ENCODE measurements around the gene MAGI2.
"Not testable (repeated sequence)": the region's sequence is repeated elsewhere in the genome, so short reads cannot be mapped to it uniquely, and the experiment has no call there.

Gene MAGI2

DNA sequence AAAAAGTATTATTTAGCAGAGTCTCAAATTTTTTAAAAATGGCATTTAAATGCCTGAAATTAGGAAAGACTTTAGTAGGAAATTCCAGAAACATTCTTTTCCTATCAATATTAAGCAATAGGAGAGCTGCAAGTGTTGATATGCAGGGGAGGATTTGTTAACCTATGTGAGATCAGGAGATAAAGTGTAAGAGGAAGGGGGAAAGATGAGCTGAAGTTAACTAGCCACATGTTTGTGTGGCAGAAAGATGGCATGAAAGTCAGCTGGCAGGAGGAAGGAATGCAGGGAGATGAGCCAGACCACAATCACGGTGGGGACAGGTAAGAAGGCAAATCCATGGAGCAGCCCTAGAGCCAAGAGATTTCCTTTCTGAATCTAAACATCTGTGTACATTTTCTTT lies 303.6 kb downstream of the MAGI2 start:
- no peak for DNase-seq (ENCODE audit: low spot score)

DNA sequence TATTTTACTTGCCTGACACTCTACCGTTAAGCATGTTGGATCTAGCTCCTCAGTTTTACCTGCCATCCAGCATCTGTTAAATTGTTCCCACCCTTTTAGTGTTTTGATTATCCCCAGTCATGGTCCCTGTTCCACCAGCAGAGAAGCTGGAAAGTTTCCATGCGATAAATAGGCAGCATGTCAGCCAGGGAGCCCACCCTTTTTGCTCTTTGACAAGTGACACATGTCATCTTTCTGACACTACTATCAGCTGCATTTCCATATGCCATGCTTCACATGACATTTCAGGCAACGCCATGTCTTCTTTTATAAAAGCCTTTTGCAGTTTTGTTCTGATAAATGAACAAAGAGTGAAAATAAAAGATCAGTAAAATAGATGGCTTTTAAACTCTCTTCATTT lies 310.8 kb downstream of the MAGI2 start:
- DNase-seq (ENCODE audit: low spot score), result no peak

DNA sequence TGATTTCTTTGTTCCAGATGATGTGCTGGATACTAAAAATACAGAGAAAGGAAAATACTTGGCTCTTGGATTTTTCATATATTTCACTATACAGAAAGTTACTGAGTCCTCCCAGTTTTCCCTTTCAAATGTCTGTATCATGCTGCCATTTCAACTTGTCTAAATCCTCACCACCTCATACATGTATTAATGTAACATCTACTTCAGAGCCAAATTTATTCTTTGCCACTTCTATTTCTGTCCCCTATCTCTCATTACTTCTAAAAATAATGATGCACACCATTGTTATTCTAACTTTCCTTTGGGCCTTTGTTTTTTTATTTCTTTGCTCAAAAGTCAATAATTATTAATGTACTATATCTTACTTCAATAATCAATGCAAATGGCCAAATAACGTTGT lies 312.2 kb downstream of the MAGI2 start:
- DNase-seq (ENCODE audit: low spot score), result no peak

DNA sequence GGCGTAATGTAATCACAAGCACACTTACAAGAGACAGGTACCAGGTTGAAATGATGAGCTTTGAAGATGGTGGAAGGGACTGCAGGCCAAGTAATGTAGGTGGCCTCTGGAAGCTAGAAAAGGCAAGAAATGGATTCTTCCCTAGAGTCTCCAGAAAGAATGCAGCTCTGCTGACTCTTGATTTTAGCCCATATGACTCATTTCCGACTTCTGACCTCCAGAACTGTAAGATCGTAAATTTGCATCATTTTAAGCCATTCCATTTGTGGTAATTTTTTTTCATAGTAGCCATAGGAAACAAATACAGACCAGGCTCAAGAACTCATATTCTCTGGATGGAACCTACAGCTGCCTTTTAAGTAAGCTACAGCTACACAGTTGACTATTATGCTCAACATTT lies 315.5 kb downstream of the MAGI2 start:
- no peak for DNase-seq (ENCODE audit: low spot score)

DNA sequence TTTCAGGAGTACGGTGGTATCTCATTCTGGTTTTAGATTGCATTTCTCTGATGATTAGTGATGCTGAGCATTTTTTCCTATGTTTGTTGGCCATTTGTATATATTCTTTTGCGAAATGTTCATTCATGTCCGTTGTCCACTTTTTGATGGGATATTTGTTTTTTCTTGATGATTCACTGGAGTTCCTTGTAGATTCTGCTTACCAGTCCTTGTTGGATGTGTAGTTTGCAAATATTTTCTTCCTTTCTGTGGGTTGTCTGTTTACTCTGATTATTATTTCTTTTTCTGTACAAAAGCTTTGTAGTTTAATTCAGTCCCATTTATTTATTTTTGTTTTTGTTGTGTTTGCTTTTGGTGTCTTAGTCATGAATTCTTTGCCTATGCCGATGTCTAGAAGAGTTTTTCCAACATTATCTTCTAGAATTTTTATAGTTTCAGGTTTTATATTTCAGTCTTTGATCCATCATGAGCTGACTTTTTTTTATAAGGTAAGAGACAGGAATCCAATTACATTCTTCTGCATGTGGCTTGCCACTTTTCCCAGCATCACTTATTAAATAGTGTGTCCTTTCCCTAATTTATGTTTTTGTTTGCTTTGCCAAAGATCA lies 320.5 kb downstream of the MAGI2 start:
- no peak for DNase-seq (ENCODE audit: low spot score)

DNA sequence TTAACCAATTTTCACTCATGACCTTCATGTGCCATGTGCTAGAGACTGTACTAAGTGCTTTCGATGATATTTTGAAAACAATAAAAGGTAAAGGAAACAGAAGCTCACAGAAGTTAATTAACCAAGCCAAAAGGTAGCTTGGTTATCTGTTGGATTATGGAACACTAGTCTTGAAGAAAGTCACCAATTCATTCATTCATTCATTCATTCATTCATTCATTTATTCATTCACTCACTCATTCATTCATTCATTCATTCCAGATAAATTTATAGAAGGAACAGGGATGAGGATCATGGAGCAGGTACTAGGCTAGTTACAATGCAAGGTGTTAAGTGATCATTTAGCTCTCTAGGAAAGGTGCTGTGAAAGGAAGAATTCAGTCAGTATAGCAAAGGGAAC lies 322.8 kb downstream of the MAGI2 start:
- no peak for DNase-seq (ENCODE audit: low spot score)

DNA sequence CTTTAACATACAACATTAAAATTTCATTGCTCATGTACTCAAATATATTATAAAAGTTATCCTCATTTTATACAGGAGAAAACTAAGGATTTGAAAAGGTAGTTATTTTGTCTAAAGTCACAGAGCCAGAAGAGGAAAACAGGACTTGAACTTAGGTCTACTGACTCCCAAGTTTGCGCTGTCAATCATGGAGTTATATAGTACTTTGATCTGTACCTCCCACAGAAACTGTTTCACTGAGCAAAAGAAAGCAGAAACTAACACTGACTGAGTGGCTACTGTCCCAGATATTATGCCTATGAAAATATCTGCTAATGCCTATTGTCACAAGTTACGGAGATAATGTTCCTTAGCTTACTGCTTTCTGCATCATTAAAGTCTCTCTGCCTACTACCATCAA lies 329.1 kb downstream of the MAGI2 start:
- no peak for DNase-seq (ENCODE audit: low spot score)

DNA sequence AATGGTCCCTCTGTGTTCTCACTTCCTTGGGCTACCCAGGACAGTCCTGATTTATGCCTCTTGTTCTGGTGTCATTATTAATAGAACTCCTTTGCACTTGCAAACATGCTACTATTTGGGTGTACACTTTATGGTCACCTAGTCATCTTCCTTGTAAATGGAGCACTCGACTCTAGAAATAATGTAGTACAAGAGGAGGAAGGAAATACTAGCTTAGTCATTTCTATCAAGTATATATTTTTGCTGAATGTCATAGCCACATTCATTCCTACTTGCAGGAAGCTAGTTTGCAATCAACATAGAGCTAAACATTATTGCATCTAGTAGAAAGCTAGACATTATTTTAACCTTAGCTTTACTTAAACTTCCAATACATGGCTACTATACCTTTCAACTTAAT lies 335.3 kb downstream of the MAGI2 start:
- no peak for DNase-seq (ENCODE audit: low spot score)

DNA sequence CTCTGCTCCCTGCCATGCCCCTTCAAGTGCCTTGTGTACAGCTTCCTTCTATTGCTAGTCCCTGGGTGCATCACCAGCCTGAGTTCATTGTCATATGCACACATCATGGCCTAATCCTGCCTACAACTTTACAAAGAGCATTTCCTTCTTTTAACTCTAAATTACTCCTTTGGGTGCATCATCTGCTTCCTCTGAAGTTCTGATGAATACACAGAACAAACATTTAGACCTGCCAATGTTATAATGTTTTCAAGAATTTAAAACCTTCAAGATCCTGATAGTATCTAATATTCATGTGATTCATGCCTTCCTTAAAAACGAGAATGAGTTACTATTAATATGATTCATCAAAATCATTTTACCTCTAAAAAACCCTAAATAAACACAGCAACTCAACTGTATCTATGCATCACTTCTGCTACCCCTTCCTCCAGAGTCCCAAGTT lies 357.1 kb downstream of the MAGI2 start:
- no peak for DNase-seq (ENCODE audit: low spot score)

DNA sequence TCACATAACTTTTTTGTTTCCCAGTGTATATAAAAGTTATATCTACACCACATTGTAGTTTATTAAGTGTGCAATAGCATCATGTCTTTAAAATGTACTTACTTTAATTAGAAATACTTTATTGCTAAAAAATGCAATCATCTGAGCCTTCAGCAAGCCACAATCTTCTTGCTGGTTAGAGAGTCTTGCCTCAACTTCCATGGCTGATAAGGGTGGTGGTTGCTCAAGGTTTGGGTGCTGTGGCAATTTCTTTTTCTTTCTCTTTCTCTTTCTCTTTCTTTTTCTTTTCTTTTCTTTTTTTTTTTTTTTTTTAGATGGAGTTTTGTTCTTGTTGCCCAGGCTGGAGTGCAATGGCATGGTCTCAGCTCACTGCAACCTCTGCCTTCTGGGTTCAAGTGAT lies 360.0 kb downstream of the MAGI2 start:
- DNase-seq (ENCODE audit: low spot score), result no peak

DNA sequence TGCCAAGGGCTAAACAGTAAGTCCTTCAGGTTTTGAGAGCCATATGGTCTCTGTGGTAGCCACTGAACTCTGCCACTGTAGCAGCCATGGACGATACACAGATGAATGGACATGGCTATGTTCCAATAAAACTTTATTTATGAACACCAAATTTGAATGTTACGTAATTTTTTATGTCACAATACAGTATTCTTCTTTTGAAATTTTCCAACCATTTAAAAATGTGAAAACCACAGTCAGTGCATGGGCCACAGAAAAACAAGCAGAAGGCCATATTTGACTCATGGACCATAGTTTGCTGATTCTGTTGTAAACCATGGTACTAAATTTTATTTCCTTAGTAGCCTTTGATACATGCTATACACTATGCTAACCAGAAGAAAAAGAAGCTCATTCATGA lies 361.8 kb downstream of the MAGI2 start:
- DNase-seq (ENCODE audit: low spot score), result no peak

DNA sequence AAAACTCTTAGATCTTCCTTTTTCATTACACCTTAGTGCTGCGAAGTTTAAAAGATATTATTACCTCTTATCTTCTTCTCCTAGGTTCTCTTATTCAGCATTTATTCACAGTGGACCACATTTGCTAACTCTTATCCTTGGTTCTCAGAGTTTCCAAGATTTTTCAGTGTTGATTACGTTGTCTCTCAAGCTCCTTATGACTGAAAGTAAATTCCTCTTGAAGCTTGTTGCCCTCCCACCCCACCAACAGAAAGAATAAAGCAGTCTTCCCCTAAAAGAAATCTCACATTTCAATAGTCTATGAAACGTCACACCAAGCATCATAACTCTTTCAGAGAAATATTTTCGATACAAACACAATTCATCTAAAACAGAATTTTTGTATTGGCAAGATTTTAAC lies 362.5 kb downstream of the MAGI2 start:
- no peak for DNase-seq (ENCODE audit: low spot score)

DNA sequence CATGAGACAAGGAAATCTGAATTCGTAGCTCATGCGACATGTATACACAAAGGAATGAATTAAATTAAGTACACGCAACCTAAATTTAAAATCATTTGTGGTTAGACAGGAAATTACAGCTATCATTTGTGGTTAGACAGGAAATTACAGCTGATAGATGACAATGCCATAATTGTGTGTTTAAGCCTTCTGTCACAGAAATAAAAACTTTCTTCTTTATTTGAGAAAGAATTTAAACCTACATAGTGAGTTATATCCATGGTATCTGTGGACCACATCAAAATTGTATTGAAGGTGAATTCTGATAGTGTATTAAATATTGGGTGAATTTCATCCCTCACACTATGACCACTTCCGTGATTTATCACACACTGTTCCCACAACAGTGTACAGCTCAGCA lies 362.9 kb downstream of the MAGI2 start:
- no peak for DNase-seq (ENCODE audit: low spot score)

DNA sequence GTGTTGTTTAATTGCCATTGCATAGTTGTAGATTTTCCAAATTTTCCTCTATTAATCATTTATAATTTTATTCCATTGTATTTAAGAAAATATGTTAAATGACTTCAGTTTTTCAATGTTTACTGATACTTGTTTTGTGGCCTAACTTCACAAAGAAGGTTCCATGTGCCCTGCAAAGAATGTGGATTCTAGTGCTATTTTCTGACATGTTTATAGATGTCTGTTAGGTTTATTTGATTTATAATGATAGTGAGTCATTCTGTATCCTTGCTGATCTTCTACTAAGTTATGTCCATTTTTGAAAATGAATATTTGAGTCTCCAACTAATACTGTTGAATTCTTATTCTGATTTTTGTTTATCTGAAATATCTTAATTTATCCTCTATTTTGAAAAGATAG lies 369.0 kb downstream of the MAGI2 start:
- no peak for DNase-seq (ENCODE audit: low spot score)

DNA sequence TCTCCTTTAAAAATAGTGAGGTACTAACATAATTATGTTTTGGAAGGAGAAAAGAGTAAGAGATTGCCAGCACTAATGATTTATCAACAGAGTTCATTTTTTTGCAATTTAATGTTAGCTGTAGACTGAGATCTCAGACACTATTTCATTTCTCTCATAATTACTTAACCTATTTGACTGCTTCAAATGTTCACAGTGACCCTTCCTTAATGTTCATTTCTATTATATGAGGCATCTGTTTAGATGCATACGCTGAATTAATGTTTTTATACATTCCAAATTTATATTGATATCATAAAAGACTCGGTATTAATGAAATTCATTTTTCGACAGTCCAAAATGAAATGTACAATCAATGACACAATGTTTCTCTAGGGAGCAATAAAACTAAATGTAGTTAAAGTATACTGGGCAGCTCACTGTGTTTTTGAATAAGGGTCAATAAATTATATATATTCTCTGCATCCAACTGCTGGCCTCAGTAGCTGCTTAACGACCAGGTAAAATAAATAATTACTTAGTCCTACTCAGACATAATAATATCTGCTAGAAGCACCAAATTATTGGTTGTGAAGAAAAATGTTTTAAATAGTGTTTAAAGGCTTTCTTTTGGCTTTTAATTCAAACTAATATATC lies 373.4 kb downstream of the MAGI2 start:
- no peak for DNase-seq (ENCODE audit: low spot score)

DNA sequence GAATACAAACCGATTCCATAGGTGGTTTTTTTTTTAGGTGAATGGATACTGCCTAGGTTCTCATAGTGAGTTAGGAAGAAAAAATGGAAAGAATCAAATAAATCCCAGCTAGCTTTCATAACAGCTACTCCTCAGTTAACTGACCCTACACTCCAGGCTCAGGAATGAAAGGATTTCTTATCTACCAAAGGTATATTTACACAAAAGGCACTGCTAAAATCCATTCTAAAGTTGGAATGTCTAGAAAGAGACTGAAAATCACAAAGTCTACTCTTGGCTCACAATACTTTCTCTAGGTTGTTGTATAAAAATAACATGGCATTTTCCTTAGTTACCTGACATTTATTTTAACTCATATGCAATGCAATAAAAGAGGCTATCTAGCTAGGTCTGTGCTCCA lies 375.2 kb downstream of the MAGI2 start:
- no peak for DNase-seq (ENCODE audit: low spot score)

DNA sequence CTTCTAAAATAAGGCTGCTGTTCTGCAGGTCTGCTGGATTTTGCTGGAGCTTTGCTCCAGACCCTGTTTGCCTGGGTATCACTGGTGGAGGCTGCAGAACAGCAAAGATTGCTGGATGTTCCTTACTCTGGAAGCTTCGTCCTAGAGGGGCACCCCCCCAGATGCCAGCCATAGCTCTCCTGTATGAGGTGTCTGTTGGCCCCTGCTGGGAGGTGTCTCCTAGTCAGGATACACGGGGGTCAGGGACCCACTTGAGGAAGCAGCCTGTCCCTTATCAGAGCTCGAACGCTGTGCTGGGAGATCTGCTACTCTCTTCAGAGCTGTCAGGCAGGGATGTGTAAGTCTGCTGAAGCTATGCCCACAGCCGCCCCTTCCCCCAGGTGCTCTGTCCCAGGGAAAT lies 382.3 kb downstream of the MAGI2 start:
- DNase-seq (ENCODE audit: low spot score), result not testable (repeated sequence)

DNA sequence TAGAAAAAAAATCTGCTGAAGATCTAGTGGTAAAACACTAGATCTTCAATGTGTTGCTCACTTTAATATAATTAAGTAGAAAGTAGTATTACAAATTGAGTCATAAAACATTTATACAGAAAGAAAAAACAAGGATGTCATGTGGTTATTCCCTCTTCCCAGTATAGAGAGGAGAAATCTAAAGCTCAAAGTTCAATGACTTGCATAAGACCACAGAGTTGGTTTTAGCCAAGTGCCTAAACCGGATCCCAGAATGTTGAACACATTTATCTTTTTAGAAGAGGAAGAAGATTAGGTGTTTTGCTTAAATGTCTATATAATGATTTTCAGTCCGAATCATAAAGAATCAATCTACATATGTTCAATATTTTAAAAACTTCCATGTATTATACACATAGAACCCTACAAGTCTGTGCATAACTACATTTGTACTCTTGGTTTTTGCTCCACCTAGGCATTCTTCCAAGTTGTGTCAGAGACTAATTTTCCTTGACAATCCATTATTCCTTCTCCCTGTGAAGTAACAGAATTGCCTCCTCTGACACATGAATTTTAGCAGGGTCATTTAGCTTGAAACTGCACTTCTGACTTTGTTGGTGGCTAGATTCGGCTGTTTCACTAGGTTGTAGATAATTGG lies 389.2 kb downstream of the MAGI2 start:
- no peak for DNase-seq (ENCODE audit: low spot score)

DNA sequence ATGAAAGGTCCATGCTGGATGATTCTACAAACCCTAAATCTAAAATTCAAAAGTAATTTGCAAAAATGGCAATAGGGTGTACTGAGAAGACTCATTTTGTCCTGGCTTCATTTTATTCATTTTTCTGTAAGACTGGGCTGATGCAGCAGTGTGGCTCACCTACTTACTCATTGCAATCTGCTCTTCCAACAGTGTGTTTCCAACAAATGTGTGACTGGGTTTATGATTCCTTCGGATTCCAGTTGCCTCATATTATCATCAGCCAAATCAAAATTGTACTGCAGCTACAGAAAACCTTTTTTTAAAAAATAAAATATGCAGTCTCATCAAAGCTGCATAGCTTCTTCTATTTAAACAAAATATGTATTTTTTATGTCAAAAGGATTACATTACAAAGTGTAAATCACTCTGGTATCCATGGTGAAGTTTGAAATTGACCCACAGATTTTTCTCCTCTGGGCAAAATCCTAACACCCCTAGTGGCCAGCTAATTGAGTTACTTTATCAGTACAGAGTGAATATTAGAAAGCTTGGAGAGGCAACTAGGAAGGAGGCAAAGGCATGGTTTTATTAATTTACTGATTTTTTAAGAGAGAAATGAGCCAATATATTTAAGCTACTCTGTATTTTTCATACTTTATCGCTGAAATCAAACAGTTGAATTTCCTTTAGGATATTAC lies 390.3 kb downstream of the MAGI2 start:
- DNase-seq (ENCODE audit: low spot score), result no peak

DNA sequence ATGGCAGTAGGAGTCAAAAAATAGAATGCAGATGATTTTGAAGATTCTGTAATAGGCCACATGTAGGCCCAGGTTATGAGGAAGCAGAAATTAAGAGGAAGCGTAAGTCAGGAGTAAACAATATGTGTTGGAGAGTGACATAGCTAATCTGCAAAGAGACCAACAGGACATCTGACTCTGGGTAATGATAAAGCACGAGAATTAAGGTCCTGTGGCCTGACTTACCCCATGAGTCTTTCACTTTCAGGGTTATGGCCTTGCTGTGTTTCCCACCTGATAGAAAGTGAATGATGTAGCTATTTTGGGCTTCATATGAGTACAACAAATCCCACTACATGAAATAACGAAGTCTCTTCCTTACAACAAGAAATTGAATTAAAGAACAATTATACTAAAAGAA lies 393.0 kb downstream of the MAGI2 start:
- DNase-seq (ENCODE audit: low spot score), result no peak

DNA sequence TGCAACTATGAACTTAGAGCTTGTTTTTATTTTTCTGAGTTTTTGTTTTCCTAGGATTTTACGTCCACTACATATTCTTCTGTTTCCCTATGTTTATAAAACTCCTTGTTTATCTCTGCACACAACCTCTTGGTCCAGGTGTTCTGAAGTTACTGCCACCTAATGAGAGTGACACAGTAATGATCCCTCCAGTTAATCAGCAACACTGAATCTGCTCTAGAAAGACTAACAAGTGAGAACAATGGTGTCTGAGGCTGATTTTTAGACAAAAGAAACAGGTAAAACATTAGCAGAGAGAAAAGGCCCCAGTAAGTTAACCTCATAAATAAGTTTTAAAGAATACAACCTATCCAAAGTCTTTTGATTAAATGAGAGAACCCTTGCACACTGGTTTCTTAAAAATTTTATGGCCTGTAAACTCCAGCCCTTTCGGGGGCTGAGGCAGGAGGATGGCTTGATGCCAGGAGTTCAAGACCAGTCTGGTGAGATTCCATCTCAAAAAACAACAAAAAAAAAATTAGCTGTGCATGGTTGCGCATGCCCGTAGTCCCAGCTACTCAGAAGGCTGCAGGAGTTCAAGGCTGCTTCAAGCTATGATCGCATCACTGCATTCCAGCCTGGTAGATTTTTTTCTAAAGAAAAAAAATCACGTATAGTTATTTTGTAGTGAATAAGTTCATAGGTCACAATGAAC lies 397.6 kb downstream of the MAGI2 start:
- no peak for DNase-seq (ENCODE audit: low spot score)

DNA sequence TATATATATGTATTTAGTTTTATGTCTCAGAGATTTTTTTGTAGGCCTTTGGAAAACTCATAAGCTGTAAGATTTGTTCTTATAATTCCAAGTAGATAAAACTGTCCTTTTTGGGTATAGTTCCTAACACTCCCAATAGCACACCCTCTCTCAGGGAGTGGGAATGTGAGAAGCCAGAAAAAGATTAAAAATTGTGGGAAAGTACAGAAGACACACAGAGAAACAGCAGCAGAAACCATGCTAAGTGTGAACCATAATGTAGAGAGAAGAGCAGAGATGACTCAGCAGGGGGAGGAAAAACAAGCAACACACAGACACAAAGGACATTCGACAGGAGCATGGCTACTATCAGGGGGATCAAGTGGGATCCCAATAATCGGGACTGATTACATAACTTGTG lies 401.6 kb downstream of the MAGI2 start:
- no peak for DNase-seq (ENCODE audit: low spot score)

DNA sequence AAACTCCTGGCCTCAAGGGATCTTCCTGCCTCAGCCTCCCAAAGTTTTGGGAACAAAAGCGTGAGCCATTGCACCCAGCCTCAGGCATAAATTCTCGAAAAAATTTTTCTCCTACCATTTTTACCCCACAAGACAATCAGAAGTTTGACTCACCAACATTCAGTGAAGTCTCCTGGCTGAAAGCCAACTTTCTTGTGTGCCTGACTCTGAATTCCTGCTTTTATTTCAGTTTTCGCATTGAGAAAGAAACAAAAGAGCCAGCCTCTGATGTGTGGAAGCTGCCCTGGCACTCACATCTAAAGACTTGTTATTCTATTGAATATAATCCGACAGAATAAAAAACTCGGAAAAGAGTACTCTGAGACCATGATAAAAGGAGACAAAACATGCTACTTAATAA lies 402.9 kb downstream of the MAGI2 start:
- DNase-seq (ENCODE audit: low spot score), result no peak
